Measurements from ENCODE around the gene STK17B.

The STK17B gene

GRCh38 chr2:196186266-196186980 lies 15.0 kb upstream of the STK17B start:
- no peak overlapping the region for H3K4me3 ChIP-seq (ENCODE audit: low read length, poor library complexity, severe bottlenecking)
- no peaks in the 10 kb centered on the region; the same call in 1 of the 2 replicates for H3K9me2 ChIP-seq (replicated peaks; ENCODE audit: low read depth, low read length)
- no peaks in the 10 kb centered on the region for H3K36me3 ChIP-seq (ENCODE audit: insufficient read depth, low read length)
- H2AFZ ChIP-seq (ENCODE audit: low read length): no peak overlapping the region
- peaks cover 8% of the 10 kb centered on the region; the same call in 1 of the 2 replicates for H3F3A ChIP-seq (ENCODE audit: low read depth)
- no peak overlapping the region for H3K4me2 ChIP-seq (ENCODE audit: low read depth, low read length, poor library complexity, severe bottlenecking)
- no peaks in the 10 kb centered on the region for H3K79me2 ChIP-seq (ENCODE audit: insufficient read depth, low read length)
- TF ChIP-seq EZH2phosphoT487 (IDR thresholded peaks at IDR 0.05; ENCODE audit: borderline replicate concordance): no peak
- TF ChIP-seq, protein P1, sequence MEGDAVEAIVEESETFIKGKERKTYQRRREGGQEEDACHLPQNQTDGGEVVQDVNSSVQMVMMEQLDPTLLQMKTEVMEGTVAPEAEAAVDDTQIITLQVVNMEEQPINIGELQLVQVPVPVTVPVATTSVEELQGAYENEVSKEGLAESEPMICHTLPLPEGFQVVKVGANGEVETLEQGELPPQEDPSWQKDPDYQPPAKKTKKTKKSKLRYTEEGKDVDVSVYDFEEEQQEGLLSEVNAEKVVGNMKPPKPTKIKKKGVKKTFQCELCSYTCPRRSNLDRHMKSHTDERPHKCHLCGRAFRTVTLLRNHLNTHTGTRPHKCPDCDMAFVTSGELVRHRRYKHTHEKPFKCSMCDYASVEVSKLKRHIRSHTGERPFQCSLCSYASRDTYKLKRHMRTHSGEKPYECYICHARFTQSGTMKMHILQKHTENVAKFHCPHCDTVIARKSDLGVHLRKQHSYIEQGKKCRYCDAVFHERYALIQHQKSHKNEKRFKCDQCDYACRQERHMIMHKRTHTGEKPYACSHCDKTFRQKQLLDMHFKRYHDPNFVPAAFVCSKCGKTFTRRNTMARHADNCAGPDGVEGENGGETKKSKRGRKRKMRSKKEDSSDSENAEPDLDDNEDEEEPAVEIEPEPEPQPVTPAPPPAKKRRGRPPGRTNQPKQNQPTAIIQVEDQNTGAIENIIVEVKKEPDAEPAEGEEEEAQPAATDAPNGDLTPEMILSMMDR (conservative IDR thresholded peaks at IDR 0.05; ENCODE audit: low read length): no peak
- no peaks in the 10 kb centered on the region for H3K9me3 ChIP-seq (ENCODE audit: insufficient read depth, low read depth, low read length)
- no peak overlapping the region for H3K9ac ChIP-seq (ENCODE audit: low read depth, low read length, poor library complexity, severe bottlenecking)
- H4K20me1 ChIP-seq (ENCODE audit: insufficient read depth, low read length, poor library complexity, severe bottlenecking): no peaks in the 10 kb centered on the region
- H3K27me3 ChIP-seq (ENCODE audit: insufficient read depth, low read length, poor library complexity, severe bottlenecking): no peaks in the 10 kb centered on the region
- peaks cover 29% of the 10 kb centered on the region for H3K4me1 ChIP-seq (ENCODE audit: insufficient read depth, low read length, poor library complexity, severe bottlenecking)

DNA sequence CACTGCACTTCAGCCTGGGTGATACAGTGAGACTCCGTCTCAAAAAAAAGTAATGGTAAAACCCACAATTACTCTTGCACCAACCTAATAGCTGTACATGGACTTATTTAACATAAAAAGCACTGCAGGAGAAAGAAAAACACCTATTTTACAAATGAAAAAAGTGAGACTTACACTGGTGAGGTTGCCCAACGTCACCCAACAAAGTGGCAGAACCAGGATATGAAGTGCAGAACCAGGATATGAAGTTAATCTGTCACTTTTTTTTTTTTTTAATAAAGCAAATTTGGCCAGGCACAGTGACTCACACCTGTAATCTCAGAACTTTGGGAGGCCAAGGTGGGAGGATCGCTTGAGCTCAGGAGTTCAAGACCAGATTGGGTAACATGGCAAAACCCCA lies 13.5 kb upstream of the STK17B start:
- Histone ChIP-seq H3K9me2 (replicated peaks; ENCODE audit: low read depth, low read length) (no peaks in the 10 kb centered on the region; the same call in 1 of the 2 replicates), H3K79me2 (ENCODE audit: insufficient read depth, low read length) (no peaks in the 10 kb centered on the region), H2AFZ (ENCODE audit: low read length) (no peak overlapping the region), H3K4me2 (ENCODE audit: low read depth, low read length, poor library complexity, severe bottlenecking) (no peak overlapping the region), H4K20me1 (ENCODE audit: insufficient read depth, low read length, poor library complexity, severe bottlenecking) (no peaks in the 10 kb centered on the region), H3K9ac (ENCODE audit: low read depth, low read length, poor library complexity, severe bottlenecking) (no peak overlapping the region), H3K4me3 (ENCODE audit: low read length, poor library complexity, severe bottlenecking) (no peak overlapping the region), H3K9me3 (ENCODE audit: insufficient read depth, low read depth, low read length) (no peaks in the 10 kb centered on the region), H3K36me3 (ENCODE audit: insufficient read depth, low read length) (no peaks in the 10 kb centered on the region), H3K4me1 (ENCODE audit: insufficient read depth, low read length, poor library complexity, severe bottlenecking) (peaks cover 41% of the 10 kb centered on the region), H3K27me3 (ENCODE audit: insufficient read depth, low read length, poor library complexity, severe bottlenecking) (no peaks in the 10 kb centered on the region), H3F3A (ENCODE audit: low read depth) (peaks cover 9% of the 10 kb centered on the region; the same call in 1 of the 2 replicates)
- no peak for TF ChIP-seq EZH2phosphoT487 (IDR thresholded peaks at IDR 0.05; ENCODE audit: borderline replicate concordance)
- TF ChIP-seq, protein P1 (conservative IDR thresholded peaks at IDR 0.05; ENCODE audit: low read length): no peak

- H3K4me3 ChIP-seq (ENCODE audit: low read length, poor library complexity, severe bottlenecking): peak overlapping the region; percentile 10
- no peaks in the 10 kb centered on the region for H3K27me3 ChIP-seq (ENCODE audit: insufficient read depth, low read length, poor library complexity, severe bottlenecking)
- peaks cover 9% of the 10 kb centered on the region; the same call in 1 of the 2 replicates for H3F3A ChIP-seq (ENCODE audit: low read depth)
- H3K36me3 ChIP-seq (ENCODE audit: insufficient read depth, low read length): no peaks in the 10 kb centered on the region
- H4K20me1 ChIP-seq (ENCODE audit: insufficient read depth, low read length, poor library complexity, severe bottlenecking): no peaks in the 10 kb centered on the region
- TF ChIP-seq, protein P1 (conservative IDR thresholded peaks at IDR 0.05; ENCODE audit: low read length): no peak
- no peak for TF ChIP-seq EZH2phosphoT487 (IDR thresholded peaks at IDR 0.05; ENCODE audit: borderline replicate concordance)
- peak overlapping the region; percentile 72 for H3K4me2 ChIP-seq (ENCODE audit: low read depth, low read length, poor library complexity, severe bottlenecking)
- H3K9me2 ChIP-seq (replicated peaks; ENCODE audit: low read depth, low read length): no peaks in the 10 kb centered on the region; the same call in 1 of the 2 replicates
- H3K4me1 ChIP-seq (ENCODE audit: insufficient read depth, low read length, poor library complexity, severe bottlenecking): peaks cover 50% of the 10 kb centered on the region
- peak overlapping the region; percentile 52; the same call in 1 of the 2 replicates for H2AFZ ChIP-seq (ENCODE audit: low read length)
- no peaks in the 10 kb centered on the region for H3K79me2 ChIP-seq (ENCODE audit: insufficient read depth, low read length)
- H3K9me3 ChIP-seq (ENCODE audit: insufficient read depth, low read depth, low read length): no peaks in the 10 kb centered on the region
- peak overlapping the region; percentile 59 for H3K9ac ChIP-seq (ENCODE audit: low read depth, low read length, poor library complexity, severe bottlenecking)
Observed at GRCh38 chr2:196183528-196184231, 12.3 kb upstream of the STK17B start.
